Neutrophil (primary cell): ENCODE measurements around the gene NIPSNAP2.
A peak's percentile ranks its signal among the peaks of the same experiment; 100 is the strongest.
"Not testable (repeated sequence)": the region's sequence is repeated elsewhere in the genome, so short reads cannot be mapped to it uniquely, and the experiment has no call there.

Source experiments
- H3K27ac ChIP-seq: fragments of 200-600 bp; sonication (generic); 2 replicates; pipeline ENCODE4 v1.5.1; 2016; ENCODE audit warnings: mild to moderate bottlenecking, moderate library complexity
- H3K27me3 ChIP-seq: fragments of 200-600 bp; sonication (generic); 2 replicates; pipeline ENCODE4 v1.6.0; 2016; ENCODE audit warnings: mild to moderate bottlenecking
- H3K36me3 ChIP-seq: fragments of 200-600 bp; sonication (generic); 2 replicates; pipeline ENCODE4 v1.5.1; 2017
- H3K4me1 ChIP-seq, 2 experiments: fragments of 200-600 bp in 1 of 2; sonication (generic) in 1 of 2; 1 replicate in 1 of 2; 2 replicates in 1 of 2; pipeline versions ENCODE4 v1.5.1 to v1.6.1; 2013 to 2016; ENCODE audit warnings: low read depth in 1 of 2, low read length in 1 of 2, mild to moderate bottlenecking in 1 of 2, moderate library complexity in 1 of 2; ENCODE audit not compliant: control insufficient read depth in 1 of 2, insufficient read depth in 1 of 2
- H3K4me3 ChIP-seq, 2 experiments: fragments of 200-600 bp in 1 of 2; sonication (generic) in 1 of 2; 1 replicate in 1 of 2; 2 replicates in 1 of 2; pipeline ENCODE4 v1.5.1; 2013 to 2016; ENCODE audit warnings: low read depth in 1 of 2, low read length in 1 of 2, mild to moderate bottlenecking in 1 of 2, moderate library complexity in 1 of 2
- H3K9me3 ChIP-seq: fragments of 200-600 bp; sonication (generic); 2 replicates; pipeline ENCODE4 v1.5.1; 2016
- TF ChIP-seq, protein P1 (sequence below): fragments of 200-600 bp; sonication (generic); IDR thresholded peaks from 2 replicates; pipeline ENCODE4 v1.5.1; 2016; ENCODE audit warnings: antibody characterized with exemption

The NIPSNAP2 gene

GRCh38 chr7:55946545-55946944 lies 17.8 kb upstream of the NIPSNAP2 start:
- no peaks in the 10 kb centered on the region for H3K9me3 ChIP-seq
- H3K27me3 ChIP-seq = no peaks in the 10 kb centered on the region
- TF ChIP-seq, protein P1, sequence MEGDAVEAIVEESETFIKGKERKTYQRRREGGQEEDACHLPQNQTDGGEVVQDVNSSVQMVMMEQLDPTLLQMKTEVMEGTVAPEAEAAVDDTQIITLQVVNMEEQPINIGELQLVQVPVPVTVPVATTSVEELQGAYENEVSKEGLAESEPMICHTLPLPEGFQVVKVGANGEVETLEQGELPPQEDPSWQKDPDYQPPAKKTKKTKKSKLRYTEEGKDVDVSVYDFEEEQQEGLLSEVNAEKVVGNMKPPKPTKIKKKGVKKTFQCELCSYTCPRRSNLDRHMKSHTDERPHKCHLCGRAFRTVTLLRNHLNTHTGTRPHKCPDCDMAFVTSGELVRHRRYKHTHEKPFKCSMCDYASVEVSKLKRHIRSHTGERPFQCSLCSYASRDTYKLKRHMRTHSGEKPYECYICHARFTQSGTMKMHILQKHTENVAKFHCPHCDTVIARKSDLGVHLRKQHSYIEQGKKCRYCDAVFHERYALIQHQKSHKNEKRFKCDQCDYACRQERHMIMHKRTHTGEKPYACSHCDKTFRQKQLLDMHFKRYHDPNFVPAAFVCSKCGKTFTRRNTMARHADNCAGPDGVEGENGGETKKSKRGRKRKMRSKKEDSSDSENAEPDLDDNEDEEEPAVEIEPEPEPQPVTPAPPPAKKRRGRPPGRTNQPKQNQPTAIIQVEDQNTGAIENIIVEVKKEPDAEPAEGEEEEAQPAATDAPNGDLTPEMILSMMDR = no peak
- no peaks in the 10 kb centered on the region for H3K36me3 ChIP-seq
- H3K4me3 ChIP-seq = no peak overlapping the region
- peaks cover 0 to 4% of the 10 kb centered on the region in 2 experiments for H3K4me1 ChIP-seq
- H3K27ac ChIP-seq = no peak overlapping the region

GRCh38 chr7:55951637-55952351 lies 12.6 kb upstream of the NIPSNAP2 start, which contains the start of gene MRPS17:
TSS of gene MRPS17 (plus strand) at chr7:55951877. CDS start at chr7:55953196, 1,319 bp downstream.
- Histone ChIP-seq H3K27ac (peak within 1 kb of the TSS; percentile 70), H3K4me1 (peaks cover 9 to 12% of the 10 kb centered on the region in 2 experiments), H3K36me3 (no peaks in the 10 kb centered on the region), H3K4me3 (peak within 1 kb of the TSS; percentile 72 to 82), H3K9me3 (no peaks in the 10 kb centered on the region), H3K27me3 (no peaks in the 10 kb centered on the region)
- TF ChIP-seq, protein P1 = no peak

- H3K4me3 ChIP-seq = peak overlapping the region; percentile 72 to 82
- peak overlapping the region; percentile 70 for H3K27ac ChIP-seq
- H3K27me3 ChIP-seq, H3K36me3 ChIP-seq, H3K9me3 ChIP-seq: not testable (repeated sequence)
- peaks cover 9 to 12% of the 10 kb centered on the region in 2 experiments for H3K4me1 ChIP-seq
Observed at GRCh38 chr7:55952352-55952671, 12.1 kb upstream of the NIPSNAP2 start.

- no peak overlapping the region for H3K4me3 ChIP-seq
- TF ChIP-seq, protein P1 = no peak
- peaks cover 9 to 12% of the 10 kb centered on the region in 2 experiments for H3K4me1 ChIP-seq
- no peaks in the 10 kb centered on the region for H3K9me3 ChIP-seq
- no peaks in the 10 kb centered on the region for H3K36me3 ChIP-seq
- H3K27ac ChIP-seq = no peak overlapping the region
- H3K27me3 ChIP-seq = no peaks in the 10 kb centered on the region
Observed at GRCh38 chr7:55953707-55954475, 10.5 kb upstream of the NIPSNAP2 start.

GRCh38 chr7:55957190-55957589 lies 7.2 kb upstream of the NIPSNAP2 start:
- TF ChIP-seq, protein P1 = no peak
- Histone ChIP-seq H3K4me1 (peaks cover 4 to 5% of the 10 kb centered on the region in 2 experiments), H3K36me3 (no peaks in the 10 kb centered on the region), H3K4me3 (no peak overlapping the region), H3K27me3 (peaks cover 1% of the 10 kb centered on the region), H3K27ac (no peak overlapping the region), H3K9me3 (no peaks in the 10 kb centered on the region)

DNA sequence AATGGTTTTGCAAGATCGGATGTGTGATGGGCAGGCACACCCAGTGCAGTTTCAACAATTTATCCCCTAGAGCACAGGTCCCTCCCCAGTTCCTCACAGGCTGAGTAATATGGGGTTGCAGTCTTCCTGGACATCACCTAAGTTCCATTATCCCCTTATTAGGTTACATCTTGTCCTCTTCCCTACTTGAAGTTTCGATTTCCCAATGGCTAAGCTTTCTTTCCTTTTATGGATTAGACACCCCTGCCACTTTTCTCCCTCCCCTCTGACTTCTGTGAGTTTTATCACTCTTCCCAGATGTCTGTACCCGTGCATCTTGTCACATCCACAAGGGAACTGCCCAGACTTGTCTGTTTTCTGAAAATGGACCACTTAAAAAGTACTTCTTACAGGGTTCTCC lies 2.4 kb upstream of the NIPSNAP2 start:
- Histone ChIP-seq H3K9me3 (no peaks in the 10 kb centered on the region), H3K27ac (no peak overlapping the region), H3K27me3 (peaks cover 5% of the 10 kb centered on the region), H3K4me3 (no peak overlapping the region), H3K36me3 (no peaks in the 10 kb centered on the region), H3K4me1 (peaks cover 15 to 19% of the 10 kb centered on the region in 2 experiments)
- TF ChIP-seq, protein P1 = no peak
